ACHN (cell line): ENCODE measurements around the gene TRAF2.
A peak's percentile ranks its signal among the peaks of the same experiment; 100 is the strongest.

ENCODE experiments used
- DNase-seq: peaks from one replicate; pipeline ENCODE4 v3.0.0-alpha.2; 2015
- in situ Hi-C: cut with HindIII; loops from 2 replicates; pipeline ENCODE4 v1.10.0; 2017; ENCODE audit warnings: low sequenced_read_pairs, low pct_ligation_motif_present, low pct_unique_long_range_greater_than_20kb

TRAF2 gene

GRCh38 chr9:136901516-136902258 is 15.4 kb downstream of the TRAF2 start:
- in situ Hi-C loops = no loop called here
- DNase-seq = peak; percentile 80

- DNase-seq = peak; percentile 75
- in situ Hi-C loops = no loop called here
These were observed 16.0 kb downstream of the TRAF2 start for GRCh38 chr9:136902259-136902821.

GRCh38 chr9:136903041-136903554 is 16.8 kb downstream of the TRAF2 start:
- DNase-seq = no peak
- in situ Hi-C loops = no loop called here

GRCh38 chr9:136906266-136906665 is 19.9 kb downstream of the TRAF2 start:
- in situ Hi-C loops = no loop called here

GRCh38 chr9:136907011-136907914 is 20.9 kb downstream of the TRAF2 start:
- in situ Hi-C loops = no loop called here
- no peak for DNase-seq

More at GRCh38 chr9:136906266-136906665, 19.9 kb downstream of the TRAF2 start:
- DNase-seq = no peak

GRCh38 chr9:136910197-136910900 is 24.0 kb downstream of the TRAF2 start:
- in situ Hi-C loops = no loop called here
- DNase-seq = no peak

- DNase-seq = no peak
These were observed 24.6 kb downstream of the TRAF2 start for GRCh38 chr9:136910901-136911245.

GRCh38 chr9:136913701-136914438 is 27.6 kb downstream of the TRAF2 start:
- in situ Hi-C loops = no loop called here

More at GRCh38 chr9:136910901-136911245, 24.6 kb downstream of the TRAF2 start:
- in situ Hi-C loops = no loop called here

GRCh38 chr9:136915632-136916329 is 29.5 kb downstream of the TRAF2 start:
- in situ Hi-C loops = no loop called here
- DNase-seq = no peak

More at GRCh38 chr9:136913701-136914438, 27.6 kb downstream of the TRAF2 start:
- DNase-seq = no peak

- DNase-seq = no peak
- in situ Hi-C loops = no loop called here
These were observed 30.2 kb downstream of the TRAF2 start for GRCh38 chr9:136916330-136917184.

GRCh38 chr9:136917902-136918301 is 31.6 kb downstream of the TRAF2 start:
- DNase-seq = no peak

GRCh38 chr9:136920069-136920468 is 33.8 kb downstream of the TRAF2 start:
- DNase-seq = no peak
- in situ Hi-C loops = no loop called here

More at GRCh38 chr9:136917902-136918301, 31.6 kb downstream of the TRAF2 start:
- in situ Hi-C loops = no loop called here

GRCh38 chr9:136920734-136921231 is 34.5 kb downstream of the TRAF2 start:
- DNase-seq = no peak
- in situ Hi-C loops = no loop called here

- DNase-seq = no peak
- in situ Hi-C loops = no loop called here
These were observed 35.0 kb downstream of the TRAF2 start for GRCh38 chr9:136921307-136921706.

GRCh38 chr9:136921718-136922117 is 35.4 kb downstream of the TRAF2 start:
- no peak for DNase-seq
- in situ Hi-C loops = no loop called here

GRCh38 chr9:136922540-136922939 is 36.2 kb downstream of the TRAF2 start:
- no peak for DNase-seq
- in situ Hi-C loops = no loop called here
